ENCODE results near the gene RILPL2. TPM values are rescaled to one million over a fixed set of nuclear protein-coding genes. Genes with fewer than 3 reads are reported as not detected.

RILPL2 gene
- total RNA-seq, 6 experiments from 2014 or later = 1.6 to 2.7 (median 1.8) TPM

DNA sequence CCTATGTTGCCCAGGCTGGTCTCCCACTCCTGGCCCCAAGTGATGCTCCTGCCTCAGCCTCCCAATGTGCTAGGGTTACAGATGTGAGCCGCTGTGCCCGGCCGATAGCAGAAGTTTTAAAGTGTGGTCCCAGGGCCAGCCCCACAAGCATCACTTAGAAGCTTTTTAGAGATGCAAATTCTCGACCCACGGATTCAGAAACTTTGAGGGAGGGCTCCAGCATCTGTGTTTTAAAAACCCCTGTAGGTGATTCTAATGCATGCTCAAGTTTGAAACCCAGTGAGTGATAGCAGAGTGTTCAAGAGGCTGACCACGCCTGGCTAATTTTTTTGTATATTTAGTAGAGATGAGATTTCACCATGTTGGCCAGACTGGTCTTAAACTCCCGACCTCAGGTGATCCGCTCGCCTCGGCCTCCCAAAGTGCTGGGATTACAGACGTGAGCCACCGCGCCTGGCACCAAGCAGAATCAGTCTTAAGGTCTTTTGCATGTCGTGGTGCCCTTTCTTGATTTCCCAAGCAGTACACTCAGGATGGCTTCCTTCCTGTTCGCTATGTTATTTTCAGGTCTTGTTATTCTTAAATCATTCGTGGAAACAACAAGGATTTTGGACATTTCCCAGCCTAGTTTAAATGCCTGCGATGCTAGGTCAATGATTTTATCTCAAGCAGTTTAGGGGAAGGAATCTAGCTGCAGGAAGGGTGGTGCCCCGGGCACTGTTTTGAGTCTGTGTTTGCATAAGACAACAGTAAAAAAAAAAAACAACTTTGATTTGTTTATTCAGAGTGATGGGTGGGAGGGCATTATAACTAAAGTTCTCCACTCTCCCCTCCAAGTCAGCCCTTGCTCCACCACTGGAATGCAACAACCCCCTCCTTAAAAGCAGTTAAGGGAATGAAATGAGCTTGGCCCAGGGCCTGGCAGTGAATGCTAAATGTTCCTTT lies 9.2 kb upstream of the RILPL2 start:
- H3K36me3 ChIP-seq = no peaks in the 10 kb centered on the region
- no peaks in the 10 kb centered on the region for H3K27me3 ChIP-seq
- intact Hi-C loops (cut with DNase I) = no loop called here
- H3K4me3 ChIP-seq = no peak overlapping the region
- no peaks in the 10 kb centered on the region for H3K9me3 ChIP-seq
- ATAC-seq = peak in 3 of 4 donors; percentile 27 to 54 (median 37)
- 31% methylated on average over 12 of the region's 18 CpGs for WGBS (ENCODE audit: insufficient coverage, low coverage, low lambda C conversion rate, missing lambda C conversion rate)
- no peak overlapping the region for H3K27ac ChIP-seq
- DNase-seq = no peak
- TF ChIP-seq POLR2A (IDR thresholded peaks at IDR 0.05) = no peak
- TF ChIP-seq, protein P1, sequence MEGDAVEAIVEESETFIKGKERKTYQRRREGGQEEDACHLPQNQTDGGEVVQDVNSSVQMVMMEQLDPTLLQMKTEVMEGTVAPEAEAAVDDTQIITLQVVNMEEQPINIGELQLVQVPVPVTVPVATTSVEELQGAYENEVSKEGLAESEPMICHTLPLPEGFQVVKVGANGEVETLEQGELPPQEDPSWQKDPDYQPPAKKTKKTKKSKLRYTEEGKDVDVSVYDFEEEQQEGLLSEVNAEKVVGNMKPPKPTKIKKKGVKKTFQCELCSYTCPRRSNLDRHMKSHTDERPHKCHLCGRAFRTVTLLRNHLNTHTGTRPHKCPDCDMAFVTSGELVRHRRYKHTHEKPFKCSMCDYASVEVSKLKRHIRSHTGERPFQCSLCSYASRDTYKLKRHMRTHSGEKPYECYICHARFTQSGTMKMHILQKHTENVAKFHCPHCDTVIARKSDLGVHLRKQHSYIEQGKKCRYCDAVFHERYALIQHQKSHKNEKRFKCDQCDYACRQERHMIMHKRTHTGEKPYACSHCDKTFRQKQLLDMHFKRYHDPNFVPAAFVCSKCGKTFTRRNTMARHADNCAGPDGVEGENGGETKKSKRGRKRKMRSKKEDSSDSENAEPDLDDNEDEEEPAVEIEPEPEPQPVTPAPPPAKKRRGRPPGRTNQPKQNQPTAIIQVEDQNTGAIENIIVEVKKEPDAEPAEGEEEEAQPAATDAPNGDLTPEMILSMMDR (IDR thresholded peaks at IDR 0.05) = no peak
- peaks cover 0 to 6% (median 0%) of the 10 kb centered on the region in 4 donors for H3K4me1 ChIP-seq

DNA sequence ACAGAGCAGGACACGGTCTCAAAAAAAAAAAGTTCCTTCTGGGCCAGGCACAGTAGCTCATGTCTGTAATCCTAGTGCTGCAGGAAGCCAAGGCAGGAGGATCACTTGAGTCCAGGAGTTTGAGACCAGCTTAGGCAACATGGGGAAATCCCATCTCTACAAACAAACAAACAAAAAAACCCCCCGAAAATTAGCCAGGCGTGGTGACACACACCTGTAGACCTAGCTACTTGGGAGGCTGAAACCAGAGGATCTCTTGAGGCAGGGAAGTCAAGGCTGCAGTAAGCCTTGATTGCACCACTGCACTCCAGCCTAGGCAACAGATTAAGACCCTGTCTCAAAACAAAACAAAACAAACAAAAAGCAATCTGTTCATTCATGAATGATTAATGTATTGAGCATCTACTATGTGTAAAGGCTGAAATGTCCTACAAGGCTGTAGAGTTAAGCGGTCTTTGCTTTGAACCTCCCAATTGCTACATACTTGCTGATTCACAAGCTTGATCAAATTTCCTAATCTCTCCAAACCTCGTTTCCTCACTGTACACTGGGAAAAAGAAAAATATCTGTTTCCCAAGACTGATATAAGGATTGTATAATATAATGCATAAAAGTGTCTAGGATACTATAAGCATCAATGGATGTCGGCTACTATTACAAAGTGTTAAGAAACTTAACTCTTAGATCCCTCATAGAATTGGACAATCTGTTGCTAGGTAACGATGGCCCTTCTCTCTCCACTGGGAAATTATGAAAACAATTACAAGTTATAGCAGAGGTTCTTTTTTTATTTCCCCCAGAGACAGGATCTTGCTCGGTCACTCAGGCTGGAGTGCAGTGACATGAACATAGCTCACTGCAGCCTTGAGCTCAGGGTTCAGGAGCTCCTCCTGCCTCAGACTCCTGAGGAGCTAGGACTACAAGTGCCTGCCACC lies 7.9 kb upstream of the RILPL2 start:
- WGBS (ENCODE audit: insufficient coverage, low coverage, low lambda C conversion rate, missing lambda C conversion rate) = 68% methylated on average over 8 of the region's 8 CpGs
- no peak overlapping the region for H3K4me3 ChIP-seq
- H3K4me1 ChIP-seq = peaks cover 0 to 6% (median 0%) of the 10 kb centered on the region in 4 donors
- TF ChIP-seq, protein P1 (IDR thresholded peaks at IDR 0.05) = no peak
- no peak for TF ChIP-seq POLR2A (IDR thresholded peaks at IDR 0.05)
- no peaks in the 10 kb centered on the region for H3K27me3 ChIP-seq
- no peaks in the 10 kb centered on the region for H3K9me3 ChIP-seq
- intact Hi-C loops (cut with DNase I) = no loop called here
- ATAC-seq (no peak), DNase-seq (no peak)
- no peaks in the 10 kb centered on the region for H3K36me3 ChIP-seq
- no peak overlapping the region for H3K27ac ChIP-seq

DNA sequence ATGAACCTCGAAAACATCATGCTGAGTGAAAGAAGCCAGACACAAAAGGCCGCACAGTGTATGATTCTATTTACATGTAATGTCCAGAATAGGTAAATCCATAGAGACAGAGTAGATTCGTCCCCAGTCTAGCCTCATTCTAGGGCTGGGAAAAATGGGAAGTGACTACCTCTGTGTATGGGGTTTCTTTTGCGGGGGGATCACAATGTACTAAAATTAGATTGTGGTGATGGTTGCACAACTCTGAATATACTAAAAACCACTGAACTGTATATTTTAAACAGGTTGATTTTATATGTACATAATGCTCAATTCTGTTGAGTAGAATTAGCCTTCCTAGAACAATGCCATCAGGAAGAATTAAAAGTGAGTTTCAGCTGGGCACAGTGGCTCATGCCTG lies 6.3 kb upstream of the RILPL2 start:
- ATAC-seq (no peak), DNase-seq (no peak)
- Histone ChIP-seq H3K36me3 (no peaks in the 10 kb centered on the region), H3K4me1 (peaks cover 0 to 6% (median 0%) of the 10 kb centered on the region in 4 donors), H3K9me3 (no peaks in the 10 kb centered on the region), H3K4me3 (no peak overlapping the region), H3K27ac (no peak overlapping the region), H3K27me3 (no peaks in the 10 kb centered on the region)
- TF ChIP-seq, protein P1 (IDR thresholded peaks at IDR 0.05) = no peak
- TF ChIP-seq POLR2A (IDR thresholded peaks at IDR 0.05) = no peak
- intact Hi-C loops (cut with DNase I) = no loop called here
- WGBS (ENCODE audit: insufficient coverage, low coverage, low lambda C conversion rate, missing lambda C conversion rate) = 49% methylated on average over 4 of the region's 4 CpGs

DNA sequence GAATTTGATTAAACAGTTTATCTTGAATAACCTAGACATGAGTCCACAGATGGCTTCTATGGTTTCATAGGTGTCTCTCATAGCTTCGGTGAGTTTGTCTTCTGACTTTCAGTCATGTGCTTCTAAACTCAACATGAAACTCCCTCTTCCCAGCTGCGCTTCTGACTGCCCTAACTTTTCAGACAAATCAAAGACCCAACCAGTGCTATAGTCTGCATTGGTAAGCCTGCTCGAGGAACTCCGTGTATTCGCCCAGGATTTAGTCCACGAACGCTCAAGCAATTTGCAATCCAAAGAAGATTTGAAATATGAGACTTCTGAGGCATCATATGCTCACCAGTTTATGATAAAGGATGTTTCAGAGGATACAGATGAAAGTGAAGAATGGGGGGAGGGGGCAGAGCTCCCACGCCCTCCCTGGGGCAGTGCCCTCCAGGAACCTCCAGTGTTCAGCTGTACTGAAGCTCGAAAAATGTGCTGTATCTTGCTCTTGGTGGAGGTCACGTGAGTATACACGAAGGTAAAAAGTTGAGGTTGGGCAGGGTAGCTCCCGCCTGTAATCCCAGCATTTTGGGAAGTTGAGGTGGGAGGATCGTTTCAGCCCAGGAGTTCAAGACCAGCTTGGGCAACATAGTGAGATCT lies 5.2 kb upstream of the RILPL2 start:
- Histone ChIP-seq H3K4me1 (peaks cover 0 to 9% (median 0%) of the 10 kb centered on the region in 4 donors), H3K27me3 (no peaks in the 10 kb centered on the region), H3K27ac (no peak overlapping the region), H3K9me3 (no peaks in the 10 kb centered on the region), H3K4me3 (no peak overlapping the region), H3K36me3 (no peaks in the 10 kb centered on the region)
- 82% methylated on average over 13 of the region's 13 CpGs for WGBS (ENCODE audit: insufficient coverage, low coverage, low lambda C conversion rate, missing lambda C conversion rate)
- intact Hi-C loops (cut with DNase I) = no loop called here
- no peak for TF ChIP-seq POLR2A (IDR thresholded peaks at IDR 0.05)
- TF ChIP-seq, protein P1 (IDR thresholded peaks at IDR 0.05) = no peak
- DNase-seq (no peak), ATAC-seq (no peak)
